Endothelial cell of umbilical vein (primary cell): ENCODE results near the gene TEX55. TPM values are rescaled to one million over a fixed set of nuclear protein-coding genes. Genes with fewer than 3 reads are reported as not detected.

Source experiments
- BruUV-seq: library from RNA; stranded (reverse); fragments of 400-500 nt; replicated peaks from 2 replicates; lab custom pipeline; 2021; lab: Mats Ljungman, UMichigan
- CTCF ChIA-PET: fragments of 300-600, 350-600 bp; sonication (Branson Sonifier 250); formaldehyde crosslinking; loops from one replicate; lab custom pipeline; 2021; ENCODE audit warnings: antibody characterized with exemption, inconsistent platforms; lab: Charles Lee
- POLR2A ChIA-PET: fragments of 300-600, 350-600 bp; sonication (Branson Sonifier 250); formaldehyde crosslinking; loops from one replicate; lab custom pipeline; 2021; ENCODE audit warnings: antibody characterized with exemption, inconsistent platforms; lab: Charles Lee
- DNase-seq: peaks from one replicate; pipeline ENCODE4 v3.0.0-alpha.2; 2011; ENCODE audit warnings: low read depth, low spot score
- FAIRE-seq: peaks from 2 replicates; lab custom pipeline; 2011; peaks lifted over from hg19 to GRCh38; lab: Jason Lieb, UNC
- H2AFZ ChIP-seq: 2 replicates; pipeline ENCODE4 v1.6.0; 2012; ENCODE audit warnings: low read depth, low read length, control low read depth, inconsistent platforms
- H3K27ac ChIP-seq: 2 replicates; pipeline ENCODE4 v1.5.1; 2011; ENCODE audit warnings: low read depth, mild to moderate bottlenecking, control low read depth, low read length, moderate library complexity; ENCODE audit not compliant: insufficient read depth
- H3K27me3 ChIP-seq, 2 experiments: 2 replicates each; pipeline versions ENCODE4 v1.6.0 to v1.6.1; 2011; ENCODE audit warnings: low read length in 2 of 2, mixed read lengths in 1 of 2; ENCODE audit not compliant: control insufficient read depth in 2 of 2, insufficient read depth in 2 of 2
- H3K36me3 ChIP-seq, 2 experiments: 2 replicates in 1 of 2; 3 replicates in 1 of 2; pipeline ENCODE4 v1.5.1; 2011; ENCODE audit warnings: low read length in 2 of 2, mild to moderate bottlenecking in 1 of 2, moderate library complexity in 1 of 2; ENCODE audit not compliant: control insufficient read depth in 2 of 2, insufficient read depth in 2 of 2; ENCODE audit errors: extremely low read depth in 1 of 2
- H3K4me1 ChIP-seq: 3 replicates; pipeline ENCODE4 v1.5.1; 2011; ENCODE audit warnings: mild to moderate bottlenecking, low read length; ENCODE audit not compliant: control insufficient read depth, insufficient read depth; ENCODE audit errors: extremely low read depth
- H3K4me2 ChIP-seq: 2 replicates; pipeline ENCODE4 v1.6.1; 2011; ENCODE audit warnings: low read length, control low read depth, mixed read lengths; ENCODE audit not compliant: insufficient read depth
- H3K4me3 ChIP-seq, 3 experiments: fragments of 200-600 bp in 1 of 3; sonication (generic), shearing (Covaris generic) in 1 of 3; replicated peaks in 1 of 3; 2 replicates each; pipeline ENCODE4 v1.5.1; 2011 to 2016; ENCODE audit warnings: control low read depth in 3 of 3, low read length in 3 of 3, mild to moderate bottlenecking in 2 of 3, inconsistent platforms in 1 of 3, low read depth in 1 of 3, moderate library complexity in 1 of 3; ENCODE audit not compliant: insufficient read depth in 1 of 3
- H3K79me2 ChIP-seq: 2 replicates; pipeline ENCODE4 v1.6.0; 2012; ENCODE audit warnings: low read length, inconsistent platforms; ENCODE audit not compliant: control insufficient read depth, insufficient read depth
- H3K9ac ChIP-seq: replicated peaks from 2 replicates; pipeline ENCODE3; 2011; ENCODE audit warnings: low read length, control low read depth; ENCODE audit not compliant: insufficient read depth; ENCODE audit errors: extremely low read depth
- H3K9me1 ChIP-seq: replicated peaks from 3 replicates; pipeline ENCODE4 v1.6.0; 2011; ENCODE audit warnings: mild to moderate bottlenecking, low read length; ENCODE audit not compliant: control insufficient read depth, insufficient read depth; ENCODE audit errors: extremely low read depth
- H3K9me3 ChIP-seq: replicated peaks from 2 replicates; pipeline ENCODE4 v1.5.1; 2012; ENCODE audit warnings: low read length, inconsistent platforms; ENCODE audit not compliant: control insufficient read depth, insufficient read depth
- H4K20me1 ChIP-seq: replicated peaks from 2 replicates; pipeline ENCODE3; 2011; ENCODE audit warnings: mild to moderate bottlenecking, low read length; ENCODE audit not compliant: control insufficient read depth, insufficient read depth; ENCODE audit errors: extremely low read depth
- CTCF ChIP-seq, 2 donors: IDR thresholded peaks; 1 replicate in 1 of 2; 2 replicates in 1 of 2; pipeline ENCODE4 v1.5.1; 2011; ENCODE audit warnings: low read length in 2 of 2, mild to moderate bottlenecking in 2 of 2, moderate library complexity in 2 of 2, control low read depth in 1 of 2, inconsistent platforms in 1 of 2, low read depth in 1 of 2; ENCODE audit not compliant: insufficient read depth in 1 of 2; ENCODE audit errors: extremely low read depth in 1 of 2
- EZH2 ChIP-seq: IDR thresholded peaks from 2 replicates; pipeline ENCODE4 v1.6.1; 2012; ENCODE audit warnings: borderline replicate concordance, low read depth, mild to moderate bottlenecking, moderate library complexity, low read length, inconsistent platforms; ENCODE audit not compliant: severe bottlenecking
- FOS ChIP-seq: IDR thresholded peaks from 2 replicates; pipeline ENCODE4 v1.6.1; 2011; ENCODE audit warnings: mild to moderate bottlenecking, low read length, moderate library complexity, borderline replicate concordance; ENCODE audit not compliant: insufficient read depth
- GATA2 ChIP-seq: IDR thresholded peaks from 2 replicates; pipeline ENCODE4 v1.7.0; 2011; ENCODE audit warnings: low read depth, mild to moderate bottlenecking, moderate library complexity, mixed read lengths, low read length; ENCODE audit not compliant: insufficient read length, insufficient read depth
- JUN ChIP-seq: IDR thresholded peaks from 2 replicates; pipeline ENCODE4 v1.6.1; 2011; ENCODE audit warnings: borderline replicate concordance, low read depth; ENCODE audit not compliant: insufficient read length, insufficient read depth
- MAX ChIP-seq: IDR thresholded peaks from 2 replicates; pipeline ENCODE4 v1.6.1; 2011; ENCODE audit not compliant: insufficient read depth, insufficient read length
- MYC ChIP-seq: IDR thresholded peaks from one replicate; pipeline ENCODE4 v1.6.1; 2011; ENCODE audit warnings: mild to moderate bottlenecking, low read depth, low read length
- POLR2A ChIP-seq: IDR thresholded peaks from 2 replicates; pipeline ENCODE4 v1.6.1; 2012; ENCODE audit warnings: low read depth, mild to moderate bottlenecking, control low read depth, low read length
- POLR2AphosphoS5 ChIP-seq: IDR thresholded peaks from 2 replicates; pipeline ENCODE4 v1.6.1; 2012; ENCODE audit warnings: low read depth, mild to moderate bottlenecking, control low read depth, low read length, moderate library complexity; ENCODE audit not compliant: insufficient read depth
- dilution Hi-C: fragments of 300-500 bp; cut with MboI; formaldehyde crosslinking; loops from one replicate; pipeline ENCODE4 v1.15.0; 2019; ENCODE audit warnings: low sequenced_read_pairs; ENCODE audit not compliant: extremely low pct_ligation_motif_present
- intact Hi-C: fragments of 100-400 bp; cut with micrococcal nuclease; formaldehyde crosslinking; loops from one replicate; pipeline ENCODE4 v1.10.0; 2022
- polyA plus RNA-seq, 4 experiments: library from polyadenylated mRNA; depleted of rRNA in 3 of 4; stranded (reverse) in 3 of 4; unstranded in 1 of 4; fragments of >200 nt; gene quantifications; 2 replicates each; pipeline versions ENCODE4 v1.2.1 to v1.2.3, GENCODE V29; 2011 to 2012; ENCODE audit warnings: missing spikeins in 1 of 4
- total RNA-seq: library from RNA; stranded (reverse); gene quantifications from 2 replicates; pipeline ENCODE4 v1.2.3, GENCODE V29; 2021

Gene TEX55
- total and polyA plus RNA-seq, 2 donors (not counting 3 experiments of a cell fraction or from before 2014, with no cell fraction given): not detected

DNA sequence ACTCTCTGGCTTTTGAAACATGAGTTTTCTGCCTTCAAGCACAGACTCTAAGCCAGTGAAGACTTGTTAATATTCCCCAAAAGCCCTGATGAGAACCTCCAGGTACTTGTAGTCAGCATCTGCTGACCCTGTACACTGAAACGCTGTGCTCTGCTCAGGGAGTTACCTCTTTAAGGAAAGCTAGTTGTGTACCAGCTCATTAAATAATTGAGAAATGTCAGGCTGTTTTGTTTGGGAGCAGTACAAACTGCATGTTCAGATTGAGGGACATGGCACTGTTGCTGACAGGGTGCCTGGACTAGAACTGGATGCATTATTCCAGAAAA is 49.1 kb downstream of the TEX55 start:
- no peaks in the 10 kb centered on the region for H4K20me1 ChIP-seq
- ChIA-PET POLR2A (no interaction called here), CTCF (no interaction called here)
- no peaks in the 10 kb centered on the region for H3K36me3 ChIP-seq
- no peaks in the 10 kb centered on the region for H3K9me3 ChIP-seq
- no peak overlapping the region for H3K9ac ChIP-seq
- no peaks in the 10 kb centered on the region for H3K79me2 ChIP-seq
- H3K4me2 ChIP-seq: no peak overlapping the region
- no peak overlapping the region for H2AFZ ChIP-seq
- FAIRE-seq: no peak
- BruUV-seq: no TSS peak
- H3K4me1 ChIP-seq: no peaks in the 10 kb centered on the region
- no peak overlapping the region for H3K4me3 ChIP-seq
- TF ChIP-seq JUN (no peak), POLR2A (no peak), MAX (no peak), MYC (no peak), FOS (no peak), POLR2AphosphoS5 (no peak), GATA2 (no peak), CTCF (IDR thresholded peaks at IDR 0.05; ENCODE audit: extremely low read depth in 1 of 2, insufficient read depth in 1 of 2, low read depth in 1 of 2, low read length in 2 of 2) (no peak), EZH2 (no peak)
- dilution Hi-C loops (no loop called here), intact Hi-C loops (no loop called here)
- H3K27ac ChIP-seq: no peak overlapping the region
- H3K27me3 ChIP-seq: peaks cover 2% of the 10 kb centered on the region in 2 experiments
- no peak for DNase-seq
- no peaks in the 10 kb centered on the region for H3K9me1 ChIP-seq
